ENCODE results near the gene CEP120.

Gene CEP120

GRCh38 chr5:123440456-123441181, 17.4 kb upstream of the CEP120 start:
- Histone ChIP-seq H3K27me3 (ENCODE audit: insufficient read depth, poor library complexity, severe bottlenecking) (no peaks in the 10 kb centered on the region), H3K36me3 (ENCODE audit: low read depth) (no peaks in the 10 kb centered on the region), H3K9me3 (ENCODE audit: severe bottlenecking) (no peaks in the 10 kb centered on the region), H3K27ac (ENCODE audit: poor library complexity, severe bottlenecking) (no peak overlapping the region), H3K4me1 (ENCODE audit: insufficient read depth, poor library complexity, severe bottlenecking) (no peaks in the 10 kb centered on the region), H3K4me3 (ENCODE audit: severe bottlenecking) (no peak overlapping the region)
- ATAC-seq (ENCODE audit: low read depth) (no peak), DNase-seq (ENCODE audit: low spot score) (no peak)
- no peak for TF ChIP-seq CTCF (IDR thresholded peaks at IDR 0.05; ENCODE audit: poor library complexity, severe bottlenecking)

- Histone ChIP-seq H3K36me3 (ENCODE audit: low read depth) (no peaks in the 10 kb centered on the region), H3K4me3 (ENCODE audit: severe bottlenecking) (no peak overlapping the region), H3K27me3 (ENCODE audit: insufficient read depth, poor library complexity, severe bottlenecking) (no peaks in the 10 kb centered on the region), H3K4me1 (ENCODE audit: insufficient read depth, poor library complexity, severe bottlenecking) (no peaks in the 10 kb centered on the region), H3K27ac (ENCODE audit: poor library complexity, severe bottlenecking) (no peak overlapping the region), H3K9me3 (ENCODE audit: severe bottlenecking) (no peaks in the 10 kb centered on the region)
- no peak for DNase-seq (ENCODE audit: low spot score)
- TF ChIP-seq CTCF (IDR thresholded peaks at IDR 0.05; ENCODE audit: poor library complexity, severe bottlenecking): no peak
- ATAC-seq (ENCODE audit: low read depth): no peak
These were observed 16.5 kb upstream of the CEP120 start for GRCh38 chr5:123439709-123440108.

- Histone ChIP-seq H3K4me3 (ENCODE audit: severe bottlenecking) (no peak overlapping the region), H3K9me3 (ENCODE audit: severe bottlenecking) (no peaks in the 10 kb centered on the region), H3K36me3 (ENCODE audit: low read depth) (no peaks in the 10 kb centered on the region), H3K27ac (ENCODE audit: poor library complexity, severe bottlenecking) (no peak overlapping the region), H3K4me1 (ENCODE audit: insufficient read depth, poor library complexity, severe bottlenecking) (no peaks in the 10 kb centered on the region), H3K27me3 (ENCODE audit: insufficient read depth, poor library complexity, severe bottlenecking) (no peaks in the 10 kb centered on the region)
- ATAC-seq (ENCODE audit: low read depth): peak; percentile 70
- DNase-seq (ENCODE audit: low spot score): no peak
- TF ChIP-seq CTCF (IDR thresholded peaks at IDR 0.05; ENCODE audit: poor library complexity, severe bottlenecking): no peak
These were observed 15.7 kb upstream of the CEP120 start for GRCh38 chr5:123438902-123439301.

GRCh38 chr5:123438244-123438643, 15.0 kb upstream of the CEP120 start:
- no peaks in the 10 kb centered on the region for H3K36me3 ChIP-seq (ENCODE audit: low read depth)
- H3K4me1 ChIP-seq (ENCODE audit: insufficient read depth, poor library complexity, severe bottlenecking): no peaks in the 10 kb centered on the region
- ATAC-seq (ENCODE audit: low read depth) (no peak), DNase-seq (ENCODE audit: low spot score) (no peak)
- no peaks in the 10 kb centered on the region for H3K27me3 ChIP-seq (ENCODE audit: insufficient read depth, poor library complexity, severe bottlenecking)
- no peak for TF ChIP-seq CTCF (IDR thresholded peaks at IDR 0.05; ENCODE audit: poor library complexity, severe bottlenecking)
- H3K27ac ChIP-seq (ENCODE audit: poor library complexity, severe bottlenecking): no peak overlapping the region
- H3K9me3 ChIP-seq (ENCODE audit: severe bottlenecking): no peaks in the 10 kb centered on the region
- no peak overlapping the region for H3K4me3 ChIP-seq (ENCODE audit: severe bottlenecking)

GRCh38 chr5:123436201-123436600, 13.0 kb upstream of the CEP120 start:
- Histone ChIP-seq H3K9me3 (ENCODE audit: severe bottlenecking) (no peaks in the 10 kb centered on the region), H3K27me3 (ENCODE audit: insufficient read depth, poor library complexity, severe bottlenecking) (no peaks in the 10 kb centered on the region), H3K36me3 (ENCODE audit: low read depth) (no peaks in the 10 kb centered on the region), H3K4me3 (ENCODE audit: severe bottlenecking) (no peak overlapping the region), H3K27ac (ENCODE audit: poor library complexity, severe bottlenecking) (no peak overlapping the region), H3K4me1 (ENCODE audit: insufficient read depth, poor library complexity, severe bottlenecking) (no peaks in the 10 kb centered on the region)
- no peak for TF ChIP-seq CTCF (IDR thresholded peaks at IDR 0.05; ENCODE audit: poor library complexity, severe bottlenecking)
- no peak for DNase-seq (ENCODE audit: low spot score)
- ATAC-seq (ENCODE audit: low read depth): no peak
